ENCODE data around the gene SPDYE2. TPM values are rescaled to one million over a fixed set of nuclear protein-coding genes. Genes with fewer than 3 reads are reported as not detected.
"Not testable (repeated sequence)": the region's sequence is repeated elsewhere in the genome, so short reads cannot be mapped to it uniquely, and the experiment has no call there.

SPDYE2 gene
- total RNA-seq, 1 donor from 2014 or later: not detected

GRCh38 chr7:102514881-102515721 lies 35.9 kb upstream of the SPDYE2 start:
- H2AFZ ChIP-seq (replicated peaks); H4K20me1 ChIP-seq (ENCODE audit: low read depth); H3K79me2 ChIP-seq (ENCODE audit: low read depth); H3K9me3 ChIP-seq (ENCODE audit: low read depth); DNase-seq (ENCODE audit: low spot score); H3K27ac ChIP-seq; H3K4me3 Mint-ChIP-seq; H3K9ac ChIP-seq; H3K4me1 ChIP-seq; H3K36me3 Mint-ChIP-seq; H3K27me3 ChIP-seq; H3K36me3 ChIP-seq; H3K27ac Mint-ChIP-seq; H3K4me2 ChIP-seq; H3F3A ChIP-seq (ENCODE audit: low read depth); H3K27me3 Mint-ChIP-seq (ENCODE audit: insufficient read depth, low read depth); H3K9me3 Mint-ChIP-seq; H3K4me3 ChIP-seq; H3K4me1 Mint-ChIP-seq: not testable (repeated sequence)

- H3K27me3 ChIP-seq; H3K4me1 ChIP-seq; H2AFZ ChIP-seq (replicated peaks); H3F3A ChIP-seq (ENCODE audit: low read depth); H3K27ac Mint-ChIP-seq; H3K36me3 ChIP-seq; H3K4me3 Mint-ChIP-seq; H3K27me3 Mint-ChIP-seq (ENCODE audit: insufficient read depth, low read depth); H3K4me2 ChIP-seq; H3K9me3 Mint-ChIP-seq; H3K4me3 ChIP-seq; H3K36me3 Mint-ChIP-seq; H4K20me1 ChIP-seq (ENCODE audit: low read depth); DNase-seq (ENCODE audit: low spot score); H3K79me2 ChIP-seq (ENCODE audit: low read depth); H3K9me3 ChIP-seq (ENCODE audit: low read depth); H3K9ac ChIP-seq; H3K27ac ChIP-seq; H3K4me1 Mint-ChIP-seq: not testable (repeated sequence)
Observed at GRCh38 chr7:102515889-102516288, 35.1 kb upstream of the SPDYE2 start.

- not testable (repeated sequence) for H3K4me1 ChIP-seq; H3K9me3 ChIP-seq (ENCODE audit: low read depth); H3K36me3 Mint-ChIP-seq; H3K4me1 Mint-ChIP-seq; H3F3A ChIP-seq (ENCODE audit: low read depth); DNase-seq (ENCODE audit: low spot score); H3K36me3 ChIP-seq; H3K9ac ChIP-seq; H3K27me3 ChIP-seq; H3K4me2 ChIP-seq; H3K27ac Mint-ChIP-seq; H3K9me3 Mint-ChIP-seq; H3K4me3 ChIP-seq; H3K79me2 ChIP-seq (ENCODE audit: low read depth); H4K20me1 ChIP-seq (ENCODE audit: low read depth); H3K4me3 Mint-ChIP-seq; H3K27me3 Mint-ChIP-seq (ENCODE audit: insufficient read depth, low read depth); H2AFZ ChIP-seq (replicated peaks); H3K27ac ChIP-seq
Observed at GRCh38 chr7:102516951-102517350, 34.1 kb upstream of the SPDYE2 start.

GRCh38 chr7:102517550-102518147 lies 33.4 kb upstream of the SPDYE2 start, which contains the start of gene RASA4B:
Gene RASA4B (minus strand): TSS chr7:102517777. CDS start chr7:102517710, 67 bp downstream.
- not testable (repeated sequence) for H3K9me3 ChIP-seq (ENCODE audit: low read depth); H3K9me3 Mint-ChIP-seq; H4K20me1 ChIP-seq (ENCODE audit: low read depth); H3K27me3 Mint-ChIP-seq (ENCODE audit: insufficient read depth, low read depth); H3F3A ChIP-seq (ENCODE audit: low read depth); H3K27ac Mint-ChIP-seq; H3K4me1 Mint-ChIP-seq; H3K4me2 ChIP-seq; H3K27me3 ChIP-seq; H3K79me2 ChIP-seq (ENCODE audit: low read depth); H3K27ac ChIP-seq; H3K36me3 Mint-ChIP-seq; H3K36me3 ChIP-seq; H2AFZ ChIP-seq (replicated peaks); H3K4me3 ChIP-seq; H3K9ac ChIP-seq; H3K4me1 ChIP-seq
- H3K4me3 Mint-ChIP-seq: peak within 1 kb of the TSS; percentile 78
- peak; percentile 36 for DNase-seq (ENCODE audit: low spot score)

GRCh38 chr7:102520797-102521196 lies 30.2 kb upstream of the SPDYE2 start:
- H3K9me3 ChIP-seq (ENCODE audit: low read depth); H3K9me3 Mint-ChIP-seq; H3K36me3 ChIP-seq; H3K27ac ChIP-seq; H3K4me1 Mint-ChIP-seq; DNase-seq (ENCODE audit: low spot score); H3F3A ChIP-seq (ENCODE audit: low read depth); H3K9ac ChIP-seq; H2AFZ ChIP-seq (replicated peaks); H3K27me3 Mint-ChIP-seq (ENCODE audit: insufficient read depth, low read depth); H3K79me2 ChIP-seq (ENCODE audit: low read depth); H3K4me1 ChIP-seq; H3K27me3 ChIP-seq; H3K36me3 Mint-ChIP-seq; H3K27ac Mint-ChIP-seq; H3K4me2 ChIP-seq; H3K4me3 Mint-ChIP-seq; H3K4me3 ChIP-seq; H4K20me1 ChIP-seq (ENCODE audit: low read depth): not testable (repeated sequence)

- H3K27me3 ChIP-seq; H3K27ac Mint-ChIP-seq; H3K4me1 ChIP-seq; H3K79me2 ChIP-seq (ENCODE audit: low read depth); H4K20me1 ChIP-seq (ENCODE audit: low read depth); H3K9me3 ChIP-seq (ENCODE audit: low read depth); H3K9me3 Mint-ChIP-seq; H3K9ac ChIP-seq; H3K4me3 ChIP-seq; H3K36me3 ChIP-seq; H3F3A ChIP-seq (ENCODE audit: low read depth); H3K27ac ChIP-seq; H3K4me3 Mint-ChIP-seq; H3K27me3 Mint-ChIP-seq (ENCODE audit: insufficient read depth, low read depth); H3K4me1 Mint-ChIP-seq; H3K36me3 Mint-ChIP-seq; DNase-seq (ENCODE audit: low spot score); H3K4me2 ChIP-seq; H2AFZ ChIP-seq (replicated peaks): not testable (repeated sequence)
Observed at GRCh38 chr7:102524803-102525202, 26.2 kb upstream of the SPDYE2 start.

GRCh38 chr7:102527182-102527581 lies 23.8 kb upstream of the SPDYE2 start:
- H3K36me3 ChIP-seq; H3F3A ChIP-seq (ENCODE audit: low read depth); H3K9ac ChIP-seq; H3K27me3 Mint-ChIP-seq (ENCODE audit: insufficient read depth, low read depth); H3K27me3 ChIP-seq; H3K4me1 ChIP-seq; DNase-seq (ENCODE audit: low spot score); H4K20me1 ChIP-seq (ENCODE audit: low read depth); H3K36me3 Mint-ChIP-seq; H3K27ac Mint-ChIP-seq; H3K4me1 Mint-ChIP-seq; H3K4me3 ChIP-seq; H3K9me3 ChIP-seq (ENCODE audit: low read depth); H3K27ac ChIP-seq; H2AFZ ChIP-seq (replicated peaks); H3K9me3 Mint-ChIP-seq; H3K79me2 ChIP-seq (ENCODE audit: low read depth); H3K4me2 ChIP-seq; H3K4me3 Mint-ChIP-seq: not testable (repeated sequence)

All from neural progenitor cell (in vitro differentiated cells).